K562 (cell line): ENCODE data around the gene EIF3I. TPM values are rescaled to one million over a fixed set of nuclear protein-coding genes. Genes with fewer than 3 reads are reported as not detected.

Experiments
- CREBBP ChIP-seq: IDR thresholded peaks from one replicate; pipeline ENCODE4 v1.6.1; 2012; ENCODE audit warnings: low read depth, mild to moderate bottlenecking, control low read depth, inconsistent platforms, low read length
- FOXJ3 ChIP-seq: sonication (generic); formaldehyde crosslinking; IDR thresholded peaks from 2 replicates; pipeline ENCODE4 v1.4.0; 2020; ENCODE audit warnings: mild to moderate bottlenecking, missing genetic modification reagents
- MAFK ChIP-seq: IDR thresholded peaks from 2 replicates; pipeline ENCODE4 v1.6.1; 2011; ENCODE audit warnings: low read length, improper control_type of control experiment
- NCOA2 ChIP-seq, 2 experiments: fragments of 450-650 bp; IDR thresholded peaks; 2 replicates each; pipeline ENCODE4 v1.6.1; 2018; ENCODE audit warnings: mild to moderate bottlenecking in 2 of 2, moderate library complexity in 1 of 2; ENCODE audit not compliant: partially characterized antibody in 2 of 2
- NEUROD1 ChIP-seq: fragments of 150-350 bp; IDR thresholded peaks from 2 replicates; pipeline ENCODE4 v1.6.1; 2014; ENCODE audit warnings: borderline replicate concordance, low read length, low read depth; ENCODE audit not compliant: partially characterized antibody
- PRMT5 ChIP-seq: sonication (generic); formaldehyde crosslinking; IDR thresholded peaks from 2 replicates; pipeline ENCODE4 v1.5.0; 2020; ENCODE audit warnings: missing genetic modification reagents
- SAP30 ChIP-seq: fragments of 200-600 bp; sonication (generic); IDR thresholded peaks from 2 replicates; pipeline ENCODE4 v1.6.1; 2012; ENCODE audit warnings: borderline replicate concordance, low read depth, mild to moderate bottlenecking, moderate library complexity, low read length, control low read depth, inconsistent platforms; ENCODE audit not compliant: insufficient read depth, poor library complexity, severe bottlenecking
- SMAD1 ChIP-seq: fragments of 150-350 bp; IDR thresholded peaks from 2 replicates; pipeline ENCODE4 v1.6.1; 2014; ENCODE audit warnings: low read length, low read depth; ENCODE audit not compliant: partially characterized antibody
- TEAD2 ChIP-seq: fragments of 450-650 bp; IDR thresholded peaks from 2 replicates; pipeline ENCODE4 v1.6.1; 2016; ENCODE audit warnings: missing genetic modification characterization, control low read depth, missing compliant biosample characterization
- TOE1 ChIP-seq, 2 experiments: fragments of 450-650 bp in 1 of 2; sonication (generic) in 1 of 2; formaldehyde crosslinking in 1 of 2; IDR thresholded peaks; 2 replicates each; pipeline versions ENCODE4 v1.7.1 to v1.8.0; 2016 to 2022; ENCODE audit warnings: borderline replicate concordance in 2 of 2, mild to moderate bottlenecking in 2 of 2, antibody characterized with exemption in 1 of 2, inconsistent platforms in 1 of 2, low read depth in 1 of 2, missing genetic modification reagents in 1 of 2, moderate library complexity in 1 of 2
- U2AF2 ChIP-seq: fragments of 200-400 bp; formaldehyde crosslinking; optimal IDR thresholded peaks from 2 replicates; pipeline ENCODE3; 2017; ENCODE audit warnings: low read depth, mild to moderate bottlenecking, low read length
- ZKSCAN3 ChIP-seq: fragments of 250-450 bp; sonication (Bioruptor Pico); IDR thresholded peaks from 2 replicates; pipeline ENCODE4 v1.4.0; 2020
- ZNF583 ChIP-seq: fragments of 250-450 bp; sonication (Bioruptor Pico); IDR thresholded peaks from 2 replicates; pipeline ENCODE4 v1.4.0; 2020
- ZNF778 ChIP-seq: fragments of 450-650 bp; formaldehyde crosslinking; IDR thresholded peaks from 2 replicates; pipeline ENCODE4 v1.4.0; 2020; ENCODE audit warnings: mild to moderate bottlenecking, moderate library complexity
- polyA plus RNA-seq, 8 experiments: library from polyadenylated mRNA; depleted of rRNA in 4 of 8; stranded (reverse) in 5 of 8; unstranded in 3 of 8; fragments of >200 nt; fragmentation: Nextera tagmentation in 2 of 8; fragmentation: Illumina TruSeq in 1 of 8; extraction: Ambion mirVana in 2 of 8; extraction: Trizol in 1 of 8; gene quantifications; 2 replicates each; pipeline versions ENCODE4 v1.2.1 to v1.2.3, GENCODE V29; 2011 to 2014; ENCODE audit warnings: inconsistent platforms in 1 of 8, missing spikeins in 1 of 8
- total RNA-seq, 7 experiments: library from RNA; depleted of rRNA in 6 of 7; stranded (reverse); fragments of >200 nt in 6 of 7; fragmentation: Illumina TruSeq in 2 of 7; extraction: Trizol in 2 of 7; gene quantifications; 2 replicates each; pipeline versions ENCODE4 v1.2.1 to v1.2.3, GENCODE V29; 2011 to 2021; ENCODE audit warnings: low replicate concordance in 1 of 7
- TF ChIP-seq, protein P1 (sequence below): fragments of 150-350 bp; IDR thresholded peaks from 2 replicates; pipeline ENCODE4 v1.6.1; 2014; ENCODE audit warnings: low read depth, mild to moderate bottlenecking, low read length, borderline replicate concordance
- TF ChIP-seq, protein P2 (sequence below): fragments of 250-450 bp; sonication (Bioruptor Pico); IDR thresholded peaks from 2 replicates; pipeline ENCODE4 v1.5.0; 2020; ENCODE audit warnings: mild to moderate bottlenecking
- TF ChIP-seq, protein P3 (sequence below), 2 experiments: fragments of 450-650 bp; IDR thresholded peaks; 2 replicates each; pipeline ENCODE4 v1.6.1; 2018; ENCODE audit warnings: mild to moderate bottlenecking in 2 of 2, low read depth in 1 of 2; ENCODE audit not compliant: partially characterized antibody in 2 of 2

Gene EIF3I
- total and polyA plus RNA-seq, 9 of the 15 experiments (the other 6 are each of a cell fraction or from before 2014, with no cell fraction given), result 414 to 1,526 (median 635) TPM

DNA sequence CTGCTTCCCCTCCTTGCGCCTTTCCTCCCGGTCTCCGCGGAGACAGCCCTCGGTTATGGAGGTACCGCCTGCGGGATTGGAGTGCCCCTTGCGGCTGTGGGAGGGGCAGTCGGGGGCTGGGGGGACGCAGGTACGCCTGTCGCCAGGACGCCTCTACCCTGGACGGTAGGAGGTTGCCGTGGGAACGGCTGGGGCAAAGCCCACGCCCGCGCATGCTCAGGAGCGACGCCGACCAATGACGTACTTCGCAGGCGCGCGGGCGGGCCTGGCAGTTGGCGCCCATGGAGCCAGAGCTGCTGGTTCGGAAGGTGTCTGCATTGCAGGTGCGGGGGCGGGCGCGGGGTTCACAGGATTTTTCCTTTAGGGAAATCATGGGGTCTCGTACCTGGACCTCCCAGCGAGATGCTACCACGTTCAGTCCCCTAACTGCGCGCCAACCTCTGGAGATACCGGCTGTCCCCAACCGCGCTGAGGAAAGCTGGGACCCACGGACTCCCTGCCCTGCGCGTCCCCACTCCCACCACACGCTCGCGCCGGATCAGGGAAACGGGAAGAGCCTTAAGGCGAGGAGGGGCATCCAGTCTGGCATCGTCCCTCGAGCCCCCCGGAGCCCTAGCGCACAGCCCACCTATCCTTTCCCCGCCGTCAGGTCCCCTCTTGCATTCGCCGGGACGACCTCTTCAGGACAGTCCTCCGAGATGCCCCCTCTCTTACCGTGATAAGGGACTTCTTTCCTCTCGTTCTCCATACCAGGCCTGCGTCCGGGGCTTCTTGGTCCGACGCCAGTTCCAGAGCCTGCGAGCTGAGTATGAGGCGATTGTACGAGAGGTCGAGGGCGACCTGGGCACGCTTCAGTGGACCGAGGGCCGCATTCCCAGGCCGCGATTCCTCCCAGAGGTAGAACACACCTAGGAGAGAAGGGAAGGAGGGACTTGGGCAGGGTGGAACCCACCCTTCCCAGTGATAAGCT lies 16.5 kb upstream of the EIF3I start, which contains the start of gene IQCC (continued):
- TF ChIP-seq, protein P1, sequence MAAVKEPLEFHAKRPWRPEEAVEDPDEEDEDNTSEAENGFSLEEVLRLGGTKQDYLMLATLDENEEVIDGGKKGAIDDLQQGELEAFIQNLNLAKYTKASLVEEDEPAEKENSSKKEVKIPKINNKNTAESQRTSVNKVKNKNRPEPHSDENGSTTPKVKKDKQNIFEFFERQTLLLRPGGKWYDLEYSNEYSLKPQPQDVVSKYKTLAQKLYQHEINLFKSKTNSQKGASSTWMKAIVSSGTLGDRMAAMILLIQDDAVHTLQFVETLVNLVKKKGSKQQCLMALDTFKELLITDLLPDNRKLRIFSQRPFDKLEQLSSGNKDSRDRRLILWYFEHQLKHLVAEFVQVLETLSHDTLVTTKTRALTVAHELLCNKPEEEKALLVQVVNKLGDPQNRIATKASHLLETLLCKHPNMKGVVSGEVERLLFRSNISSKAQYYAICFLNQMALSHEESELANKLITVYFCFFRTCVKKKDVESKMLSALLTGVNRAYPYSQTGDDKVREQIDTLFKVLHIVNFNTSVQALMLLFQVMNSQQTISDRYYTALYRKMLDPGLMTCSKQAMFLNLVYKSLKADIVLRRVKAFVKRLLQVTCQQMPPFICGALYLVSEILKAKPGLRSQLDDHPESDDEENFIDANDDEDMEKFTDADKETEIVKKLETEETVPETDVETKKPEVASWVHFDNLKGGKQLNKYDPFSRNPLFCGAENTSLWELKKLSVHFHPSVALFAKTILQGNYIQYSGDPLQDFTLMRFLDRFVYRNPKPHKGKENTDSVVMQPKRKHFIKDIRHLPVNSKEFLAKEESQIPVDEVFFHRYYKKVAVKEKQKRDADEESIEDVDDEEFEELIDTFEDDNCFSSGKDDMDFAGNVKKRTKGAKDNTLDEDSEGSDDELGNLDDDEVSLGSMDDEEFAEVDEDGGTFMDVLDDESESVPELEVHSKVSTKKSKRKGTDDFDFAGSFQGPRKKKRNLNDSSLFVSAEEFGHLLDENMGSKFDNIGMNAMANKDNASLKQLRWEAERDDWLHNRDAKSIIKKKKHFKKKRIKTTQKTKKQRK, result no peak
- TF ChIP-seq SMAD1 (no peak), ZNF778 (CRISPR knock-in tag) (no peak), TOE1 (IDR thresholded peaks at IDR 0.05; ENCODE audit: borderline replicate concordance) (peak; percentile 45; the same call in 1 of the 2 replicates), TOE1 (CRISPR knock-in tag; IDR thresholded peaks at IDR 0.05; ENCODE audit: borderline replicate concordance, low read depth) (no peak; the same call in 1 of the 2 replicates), ZNF583 (no peak), NEUROD1 (peak; percentile 77), NCOA2 (IDR thresholded peaks at IDR 0.05; ENCODE audit: partially characterized antibody in 2 of 2) (no peak), TEAD2 (tag) (no peak), CREBBP (no peak), PRMT5 (CRISPR knock-in tag) (no peak), ZKSCAN3 (CRISPR knock-in tag) (no peak), MAFK (no peak), FOXJ3 (no peak), U2AF2 (no peak), SAP30 (peak; percentile 46)
- TF ChIP-seq, protein P2, sequence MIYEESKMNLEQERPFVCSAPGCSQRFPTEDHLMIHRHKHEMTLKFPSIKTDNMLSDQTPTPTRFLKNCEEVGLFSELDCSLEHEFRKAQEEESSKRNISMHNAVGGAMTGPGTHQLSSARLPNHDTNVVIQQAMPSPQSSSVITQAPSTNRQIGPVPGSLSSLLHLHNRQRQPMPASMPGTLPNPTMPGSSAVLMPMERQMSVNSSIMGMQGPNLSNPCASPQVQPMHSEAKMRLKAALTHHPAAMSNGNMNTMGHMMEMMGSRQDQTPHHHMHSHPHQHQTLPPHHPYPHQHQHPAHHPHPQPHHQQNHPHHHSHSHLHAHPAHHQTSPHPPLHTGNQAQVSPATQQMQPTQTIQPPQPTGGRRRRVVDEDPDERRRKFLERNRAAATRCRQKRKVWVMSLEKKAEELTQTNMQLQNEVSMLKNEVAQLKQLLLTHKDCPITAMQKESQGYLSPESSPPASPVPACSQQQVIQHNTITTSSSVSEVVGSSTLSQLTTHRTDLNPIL (CRISPR knock-in tag), result no peak
- TF ChIP-seq, protein P3, sequence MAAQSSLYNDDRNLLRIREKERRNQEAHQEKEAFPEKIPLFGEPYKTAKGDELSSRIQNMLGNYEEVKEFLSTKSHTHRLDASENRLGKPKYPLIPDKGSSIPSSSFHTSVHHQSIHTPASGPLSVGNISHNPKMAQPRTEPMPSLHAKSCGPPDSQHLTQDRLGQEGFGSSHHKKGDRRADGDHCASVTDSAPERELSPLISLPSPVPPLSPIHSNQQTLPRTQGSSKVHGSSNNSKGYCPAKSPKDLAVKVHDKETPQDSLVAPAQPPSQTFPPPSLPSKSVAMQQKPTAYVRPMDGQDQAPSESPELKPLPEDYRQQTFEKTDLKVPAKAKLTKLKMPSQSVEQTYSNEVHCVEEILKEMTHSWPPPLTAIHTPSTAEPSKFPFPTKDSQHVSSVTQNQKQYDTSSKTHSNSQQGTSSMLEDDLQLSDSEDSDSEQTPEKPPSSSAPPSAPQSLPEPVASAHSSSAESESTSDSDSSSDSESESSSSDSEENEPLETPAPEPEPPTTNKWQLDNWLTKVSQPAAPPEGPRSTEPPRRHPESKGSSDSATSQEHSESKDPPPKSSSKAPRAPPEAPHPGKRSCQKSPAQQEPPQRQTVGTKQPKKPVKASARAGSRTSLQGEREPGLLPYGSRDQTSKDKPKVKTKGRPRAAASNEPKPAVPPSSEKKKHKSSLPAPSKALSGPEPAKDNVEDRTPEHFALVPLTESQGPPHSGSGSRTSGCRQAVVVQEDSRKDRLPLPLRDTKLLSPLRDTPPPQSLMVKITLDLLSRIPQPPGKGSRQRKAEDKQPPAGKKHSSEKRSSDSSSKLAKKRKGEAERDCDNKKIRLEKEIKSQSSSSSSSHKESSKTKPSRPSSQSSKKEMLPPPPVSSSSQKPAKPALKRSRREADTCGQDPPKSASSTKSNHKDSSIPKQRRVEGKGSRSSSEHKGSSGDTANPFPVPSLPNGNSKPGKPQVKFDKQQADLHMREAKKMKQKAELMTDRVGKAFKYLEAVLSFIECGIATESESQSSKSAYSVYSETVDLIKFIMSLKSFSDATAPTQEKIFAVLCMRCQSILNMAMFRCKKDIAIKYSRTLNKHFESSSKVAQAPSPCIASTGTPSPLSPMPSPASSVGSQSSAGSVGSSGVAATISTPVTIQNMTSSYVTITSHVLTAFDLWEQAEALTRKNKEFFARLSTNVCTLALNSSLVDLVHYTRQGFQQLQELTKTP (IDR thresholded peaks at IDR 0.05; ENCODE audit: low read depth in 1 of 2, partially characterized antibody in 2 of 2), result no peak
